HG03558 (cell line): ENCODE results near the gene MYO19.
"Not testable (repeated sequence)": the region's sequence is repeated elsewhere in the genome, so short reads cannot be mapped to it uniquely, and the experiment has no call there.

Experiments used
- ATAC-seq: cut with Tn5 transposase; IDR thresholded peaks from one replicate; pipeline ENCODE4 v1.9.1; 2021; ENCODE audit warnings: moderate number of reproducible peaks; ENCODE audit not compliant: unreplicated experiment; ENCODE audit errors: extremely low read depth

MYO19 gene

GRCh38 chr17:36533935-36534839, 481 bp downstream of the MYO19 start:
- ATAC-seq, result peak; percentile 12

DNA sequence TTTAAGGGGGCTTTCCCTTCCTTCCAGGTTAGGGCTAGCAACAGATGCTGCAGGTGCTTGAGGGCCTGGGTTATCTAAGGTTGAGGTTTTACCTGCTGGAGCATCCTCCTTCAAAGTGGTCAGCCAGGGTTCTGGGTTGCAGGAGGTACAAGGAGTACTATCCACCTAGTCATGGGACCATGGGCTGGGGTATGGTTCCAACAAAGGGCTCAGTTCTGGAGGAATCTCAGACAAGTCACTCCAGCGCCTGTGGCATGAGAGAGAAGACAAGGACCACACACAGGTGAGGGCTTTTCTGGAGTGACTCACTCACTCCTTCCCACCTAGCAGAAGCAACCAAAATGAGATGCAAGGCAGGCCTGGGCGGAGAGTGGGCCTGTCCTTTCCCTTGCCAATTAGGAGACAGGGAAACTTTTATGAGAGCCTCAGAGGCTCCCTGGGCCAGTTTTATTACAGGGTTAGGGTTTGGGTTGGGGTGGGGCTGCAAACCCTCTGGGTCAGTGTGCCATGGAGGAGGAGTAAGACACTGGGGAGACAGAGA, 2.2 kb downstream of the MYO19 start:
- no peak for ATAC-seq

DNA sequence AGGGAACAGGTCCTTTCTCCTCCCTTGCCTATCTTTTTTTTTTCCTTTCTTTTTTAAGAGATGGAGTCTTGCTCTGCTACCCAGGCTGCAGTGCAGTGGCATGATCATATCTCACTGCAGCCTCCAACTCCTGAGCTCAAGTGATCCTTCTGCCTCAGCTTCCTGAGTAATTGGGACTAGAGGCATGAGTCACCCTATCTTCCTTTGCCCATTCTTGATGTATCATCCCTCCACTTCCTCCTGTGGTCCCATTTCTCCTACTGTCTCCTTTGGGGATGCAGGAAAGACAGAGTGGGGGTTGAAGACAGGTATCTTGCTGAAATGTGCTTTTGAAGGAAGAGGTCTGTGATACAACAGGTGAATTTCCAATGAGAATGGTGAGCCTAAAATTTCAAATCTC, 5.5 kb downstream of the MYO19 start:
- no peak for ATAC-seq

GRCh38 chr17:36527621-36528250, 6.9 kb downstream of the MYO19 start:
- no peak for ATAC-seq

GRCh38 chr17:36525888-36526287, 8.8 kb downstream of the MYO19 start:
- ATAC-seq, result no peak

DNA sequence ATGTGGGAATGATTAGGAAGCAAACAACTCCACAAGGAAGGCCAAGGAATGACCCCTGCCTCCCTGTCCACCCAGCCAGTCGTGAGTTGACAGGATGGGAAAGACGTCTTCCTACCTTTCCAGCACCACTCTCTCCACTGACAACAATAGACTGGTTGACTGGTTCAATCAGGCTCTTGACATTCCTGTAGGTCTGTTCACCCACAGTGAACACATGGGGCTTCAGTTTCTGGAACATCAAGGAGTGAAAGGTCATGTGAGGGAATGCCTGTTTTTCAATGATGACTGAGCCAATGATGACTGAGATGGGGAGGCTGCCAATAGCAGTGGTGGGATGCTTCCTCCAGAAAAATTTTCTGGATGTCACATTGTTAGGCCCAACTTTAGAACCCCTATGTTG, 9.6 kb downstream of the MYO19 start:
- ATAC-seq, result no peak

GRCh38 chr17:36524428-36524876, 10.2 kb downstream of the MYO19 start:
- ATAC-seq, result no peak

GRCh38 chr17:36523113-36523512, 11.6 kb downstream of the MYO19 start:
- ATAC-seq, result no peak

GRCh38 chr17:36515837-36516236, 18.8 kb downstream of the MYO19 start:
- no peak for ATAC-seq

DNA sequence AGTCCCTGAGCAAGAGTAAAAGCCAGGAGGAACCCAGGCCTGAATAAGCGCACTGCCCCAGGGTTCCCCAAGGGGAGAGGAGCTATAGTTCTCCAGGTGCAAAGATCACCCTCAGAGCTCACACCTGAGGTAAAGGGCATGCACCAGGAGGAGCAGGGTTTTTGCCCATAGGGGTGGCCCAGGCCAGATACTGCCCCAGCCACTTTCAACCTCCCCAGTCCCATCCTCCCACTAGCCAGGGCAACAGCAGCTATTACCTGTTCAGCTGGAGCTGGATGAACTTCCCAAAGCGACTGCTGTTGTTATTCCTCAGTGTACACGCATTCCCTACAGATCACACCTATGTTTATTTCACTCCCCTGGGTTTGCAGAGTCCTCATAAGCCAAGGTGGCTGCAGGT, 19.8 kb downstream of the MYO19 start:
- no peak for ATAC-seq

- no peak for ATAC-seq
Observed at GRCh38 chr17:36512641-36513040, 22.0 kb downstream of the MYO19 start.

DNA sequence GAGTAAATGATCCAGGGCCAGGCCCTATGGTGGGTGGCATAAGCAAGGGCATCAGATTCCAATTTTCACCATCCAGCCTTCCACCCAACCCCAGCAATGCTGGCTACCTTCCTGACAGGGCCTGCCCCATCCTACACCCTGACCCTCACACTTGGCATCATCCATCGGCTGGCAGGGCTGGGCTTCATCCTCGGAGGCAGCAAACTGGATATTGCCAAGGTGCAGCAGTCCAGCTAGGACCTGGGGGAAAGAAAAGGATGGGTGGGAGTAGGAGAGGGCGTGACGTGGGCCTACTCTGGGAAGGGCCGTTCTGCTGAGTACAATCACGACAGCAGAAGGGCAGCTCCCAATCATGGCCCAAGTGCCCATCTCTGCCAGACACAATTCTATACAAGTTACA, 23.5 kb downstream of the MYO19 start:
- ATAC-seq, result no peak

DNA sequence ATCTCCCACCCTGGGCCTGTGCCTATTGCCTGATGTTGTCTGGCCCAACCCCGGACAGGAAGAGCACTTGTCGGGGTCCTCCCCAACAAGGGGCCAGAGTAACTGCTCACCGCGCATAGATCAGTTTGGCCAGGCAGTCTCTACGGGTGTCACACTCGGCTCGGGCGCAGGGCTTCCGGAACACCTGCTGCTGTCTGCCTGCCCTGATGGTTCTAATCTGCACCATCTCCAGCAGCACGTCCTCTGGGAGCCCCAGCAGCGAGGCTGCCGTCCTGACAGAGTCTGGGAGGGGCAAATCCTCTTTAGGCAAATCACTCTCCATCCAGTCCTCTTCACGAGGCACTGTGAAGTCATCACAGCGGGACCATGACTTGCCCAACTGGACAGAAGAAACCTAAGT, 24.0 kb downstream of the MYO19 start:
- no peak for ATAC-seq

GRCh38 chr17:36509272-36509985, 25.2 kb downstream of the MYO19 start:
- ATAC-seq, result no peak

- ATAC-seq, result not testable (repeated sequence)
Observed at GRCh38 chr17:36508439-36508838, 26.2 kb downstream of the MYO19 start.

GRCh38 chr17:36507266-36507665, 27.4 kb downstream of the MYO19 start:
- no peak for ATAC-seq

GRCh38 chr17:36506831-36507230, 27.8 kb downstream of the MYO19 start:
- ATAC-seq, result no peak

DNA sequence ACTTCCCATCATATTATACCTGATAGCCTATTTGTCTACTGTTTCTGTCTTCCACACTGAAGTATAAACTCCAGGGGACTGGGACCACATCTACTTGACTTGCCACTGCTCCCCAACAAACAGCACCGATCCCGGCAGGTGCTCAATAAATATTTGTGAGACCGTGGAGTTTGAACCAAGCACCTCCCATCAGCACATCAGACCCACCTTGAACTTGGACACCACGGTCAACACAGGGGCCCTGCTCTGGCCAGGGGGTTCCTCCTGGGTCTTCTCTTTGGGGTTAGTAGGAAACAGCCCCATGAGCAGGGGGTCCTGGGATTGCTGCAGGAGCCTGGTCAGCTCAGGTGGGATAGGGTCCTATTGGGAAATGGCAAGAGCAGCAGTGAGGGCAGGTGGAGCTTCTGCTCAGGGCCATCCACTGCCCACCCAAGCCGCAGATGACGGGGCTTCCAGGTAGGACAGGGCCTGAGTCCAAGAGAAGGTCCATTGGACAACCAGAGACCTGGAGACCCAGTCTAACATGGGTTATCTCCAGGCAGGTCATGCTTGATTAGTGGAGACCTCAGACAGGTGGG, 28.3 kb downstream of the MYO19 start:
- ATAC-seq, result no peak

- no peak for ATAC-seq
Observed at GRCh38 chr17:36505171-36505570, 29.5 kb downstream of the MYO19 start.

DNA sequence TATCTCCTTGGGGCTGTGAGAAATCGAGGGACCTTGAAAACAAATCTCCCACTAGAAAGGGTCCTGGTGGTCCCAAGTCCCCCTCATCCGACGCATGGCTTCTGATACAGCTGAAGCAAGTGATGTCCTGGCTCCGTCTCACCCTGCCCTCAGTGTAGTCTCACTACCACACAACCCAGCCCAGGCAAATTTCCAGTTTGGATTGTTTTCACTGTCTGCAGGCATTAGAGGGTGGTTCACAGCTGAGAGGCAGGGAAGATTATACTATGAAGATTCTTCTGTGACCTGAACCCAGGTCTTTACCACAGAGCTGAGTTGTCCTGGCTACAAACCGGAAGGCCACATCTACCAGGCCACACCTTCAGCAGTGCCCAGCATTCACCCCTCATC, 30.5 kb downstream of the MYO19 start:
- ATAC-seq, result no peak
